A375 (cell line): ENCODE measurements around the gene CYP2F1. TPM values are rescaled to one million over a fixed set of nuclear protein-coding genes. Genes with fewer than 3 reads are reported as not detected.

Experiments
- total RNA-seq: library from RNA; depleted of rRNA; stranded (reverse); fragments of >200 nt; shearing (Covaris generic); gene quantifications from 2 replicates; pipeline ENCODE4 v1.2.3, GENCODE V29; 2014; rRNA removed

CYP2F1 gene, protein sequence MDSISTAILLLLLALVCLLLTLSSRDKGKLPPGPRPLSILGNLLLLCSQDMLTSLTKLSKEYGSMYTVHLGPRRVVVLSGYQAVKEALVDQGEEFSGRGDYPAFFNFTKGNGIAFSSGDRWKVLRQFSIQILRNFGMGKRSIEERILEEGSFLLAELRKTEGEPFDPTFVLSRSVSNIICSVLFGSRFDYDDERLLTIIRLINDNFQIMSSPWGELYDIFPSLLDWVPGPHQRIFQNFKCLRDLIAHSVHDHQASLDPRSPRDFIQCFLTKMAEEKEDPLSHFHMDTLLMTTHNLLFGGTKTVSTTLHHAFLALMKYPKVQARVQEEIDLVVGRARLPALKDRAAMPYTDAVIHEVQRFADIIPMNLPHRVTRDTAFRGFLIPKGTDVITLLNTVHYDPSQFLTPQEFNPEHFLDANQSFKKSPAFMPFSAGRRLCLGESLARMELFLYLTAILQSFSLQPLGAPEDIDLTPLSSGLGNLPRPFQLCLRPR
- total RNA-seq, result not detected in 2 replicates

DNA sequence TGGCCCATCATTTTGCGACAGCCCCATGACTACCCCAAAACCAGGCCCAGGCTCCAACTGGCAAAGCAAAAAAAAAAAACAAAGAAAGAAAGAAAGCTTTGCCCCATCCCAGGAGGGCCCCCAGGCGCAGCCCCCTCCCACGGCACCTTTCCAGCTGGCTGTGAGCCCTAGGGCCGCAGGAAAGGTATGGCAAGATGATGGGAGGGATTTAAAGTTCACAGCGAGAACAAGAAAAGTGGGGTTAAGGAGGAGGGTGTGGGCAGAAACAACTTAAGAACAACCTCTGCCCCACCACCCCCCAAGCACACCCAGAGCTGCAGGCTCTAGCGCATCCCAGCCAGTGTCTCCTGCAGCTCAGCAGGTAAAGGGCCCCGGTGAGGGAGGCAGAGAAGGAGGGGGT is at the start of gene CYP2F1:
Gene CYP2F1, plus strand, starts transcription at position 301 of the 400 bp plus-strand sequence. CDS start 1,757 bp downstream, outside the sequence.

DNA sequence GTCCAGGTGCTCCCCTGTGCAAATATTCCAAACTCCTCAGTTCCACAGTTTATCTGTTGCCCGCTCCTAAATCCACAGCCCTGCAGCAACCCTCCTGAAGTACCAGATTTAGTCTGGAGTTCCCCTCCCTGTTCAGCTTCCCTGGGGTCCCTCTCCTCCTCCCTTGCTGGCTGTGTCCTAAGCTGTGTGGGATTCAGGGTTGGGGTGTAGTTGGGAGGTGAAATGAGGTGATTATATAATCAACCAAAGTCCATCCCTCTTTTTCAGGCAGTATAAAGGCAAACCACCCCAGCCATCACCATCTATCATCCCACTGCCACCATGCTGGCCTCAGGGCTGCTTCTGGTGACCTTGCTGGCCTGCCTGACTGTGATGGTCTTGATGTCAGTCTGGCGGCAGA is 26.1 kb upstream of the CYP2F1 start, which contains the start of gene CYP2A13:
Gene CYP2A13, plus strand, starts transcription at position 301 of the 400 bp plus-strand sequence. Its CDS starts 21 bp downstream, at position 322.

Other genes starting within 250 kb of the CYP2F1 start
- gene CYP2A7, start 232.2 kb upstream of the CYP2F1 start, total RNA-seq, result not detected in 2 replicates
- not detected in 2 replicates for gene CYP2B6, start 123.2 kb upstream of the CYP2F1 start, total RNA-seq
- gene CYP2A13, start 26.0 kb upstream of the CYP2F1 start, total RNA-seq, result not detected in 2 replicates
- 0.05 and 0.75 TPM in 2 replicates for gene CYP2S1, start 78.8 kb downstream of the CYP2F1 start, total RNA-seq
- gene AXL, start 104.8 kb downstream of the CYP2F1 start, total RNA-seq, result 302 and 303 TPM in 2 replicates
- 215 and 217 TPM in 2 replicates for gene HNRNPUL1, start 149.9 kb downstream of the CYP2F1 start, total RNA-seq
- 17.7 and 19.9 TPM in 2 replicates for gene CCDC97, start 195.7 kb downstream of the CYP2F1 start, total RNA-seq
- 10.7 and 15.3 TPM in 2 replicates for gene TGFB1, start 239.5 kb downstream of the CYP2F1 start, total RNA-seq
- 7.2 and 16.3 TPM in 2 replicates for gene B9D2, start 249.7 kb downstream of the CYP2F1 start, total RNA-seq